22Rv1 (cell line): ENCODE measurements around the gene PSMD7.

Experiments
- ZFX ChIP-seq: fragments of 450-650 bp; IDR thresholded peaks from 2 replicates; pipeline ENCODE4 v1.6.1; 2017; ENCODE audit warnings: antibody characterized with exemption, borderline replicate concordance
- TF ChIP-seq, protein P1 (sequence below): fragments of 450-650 bp; IDR thresholded peaks from 2 replicates; pipeline ENCODE4 v1.5.1; 2017; ENCODE audit warnings: mild to moderate bottlenecking

DNA sequence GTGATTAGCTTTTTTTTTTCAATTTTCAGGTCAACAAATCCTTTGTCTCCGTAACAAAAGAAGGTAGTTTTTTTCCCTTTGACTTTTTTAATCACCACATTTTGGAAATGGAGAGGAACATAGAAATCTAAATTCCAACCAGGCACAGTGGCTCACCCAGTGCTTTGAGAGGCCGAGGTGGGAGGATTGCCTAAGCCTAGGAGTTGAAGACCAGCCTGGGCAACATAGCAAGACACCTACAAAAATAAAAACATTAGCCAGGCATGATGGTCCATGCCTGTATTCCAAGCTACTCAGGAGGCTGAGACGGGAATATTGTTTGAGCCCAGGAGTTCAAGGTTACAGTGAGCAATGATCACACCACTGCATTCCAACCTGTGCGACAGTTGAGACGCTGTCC is 5.7 kb downstream of the PSMD7 start:
- TF ChIP-seq, protein P1, sequence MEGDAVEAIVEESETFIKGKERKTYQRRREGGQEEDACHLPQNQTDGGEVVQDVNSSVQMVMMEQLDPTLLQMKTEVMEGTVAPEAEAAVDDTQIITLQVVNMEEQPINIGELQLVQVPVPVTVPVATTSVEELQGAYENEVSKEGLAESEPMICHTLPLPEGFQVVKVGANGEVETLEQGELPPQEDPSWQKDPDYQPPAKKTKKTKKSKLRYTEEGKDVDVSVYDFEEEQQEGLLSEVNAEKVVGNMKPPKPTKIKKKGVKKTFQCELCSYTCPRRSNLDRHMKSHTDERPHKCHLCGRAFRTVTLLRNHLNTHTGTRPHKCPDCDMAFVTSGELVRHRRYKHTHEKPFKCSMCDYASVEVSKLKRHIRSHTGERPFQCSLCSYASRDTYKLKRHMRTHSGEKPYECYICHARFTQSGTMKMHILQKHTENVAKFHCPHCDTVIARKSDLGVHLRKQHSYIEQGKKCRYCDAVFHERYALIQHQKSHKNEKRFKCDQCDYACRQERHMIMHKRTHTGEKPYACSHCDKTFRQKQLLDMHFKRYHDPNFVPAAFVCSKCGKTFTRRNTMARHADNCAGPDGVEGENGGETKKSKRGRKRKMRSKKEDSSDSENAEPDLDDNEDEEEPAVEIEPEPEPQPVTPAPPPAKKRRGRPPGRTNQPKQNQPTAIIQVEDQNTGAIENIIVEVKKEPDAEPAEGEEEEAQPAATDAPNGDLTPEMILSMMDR, result no peak
- TF ChIP-seq ZFX, result no peak
